Activated CD4-positive, CD25-positive, alpha-beta regulatory T cell treated with anti-CD3 and anti-CD28 coated beads, Interleukin-2, amount 50 U/mL, for 24 hours (primary cell): Measurements from ENCODE around the gene ZNF606.
"Not testable (repeated sequence)": the region's sequence is repeated elsewhere in the genome, so short reads cannot be mapped to it uniquely, and the experiment has no call there.

Experiments used
- ATAC-seq, 2 donors: fragments of 150-1000 bp; cut with Tn5 transposase; one replicate each; pipeline ENCODE4 v1.10.0; 2021; ENCODE audit warnings: mild to moderate bottlenecking in 1 of 2, moderate library complexity in 1 of 2

The ZNF606 gene

GRCh38 chr19:58009666-58010301 lies 7.2 kb upstream of the ZNF606 start:
- ATAC-seq, result peak; percentile 73 to 76

GRCh38 chr19:58009301-58009665 lies 6.7 kb upstream of the ZNF606 start:
- ATAC-seq, result no peak

GRCh38 chr19:58008877-58009276 lies 6.3 kb upstream of the ZNF606 start:
- not testable (repeated sequence) for ATAC-seq

GRCh38 chr19:58007285-58007684 lies 4.7 kb upstream of the ZNF606 start:
- no peak for ATAC-seq

- ATAC-seq, result no peak
These were observed 681 bp upstream of the ZNF606 start for GRCh38 chr19:58003174-58003828.

- ATAC-seq, result peak in 1 of 2 donors; percentile 4
These were observed 688 bp downstream of the ZNF606 start for GRCh38 chr19:58001895-58002369.

GRCh38 chr19:58000677-58001076 lies 1.9 kb downstream of the ZNF606 start:
- no peak for ATAC-seq

GRCh38 chr19:57992841-57993240 lies 9.8 kb downstream of the ZNF606 start:
- ATAC-seq, result no peak

- no peak for ATAC-seq
These were observed 23.9 kb downstream of the ZNF606 start for GRCh38 chr19:57978586-57979289.

GRCh38 chr19:57974434-57974833 lies 28.2 kb downstream of the ZNF606 start, which contains the start of gene C19orf18:
C19orf18 (minus strand) TSS chr19:57974534; CDS start chr19:57974432, 102 bp downstream.
- ATAC-seq, result no peak

GRCh38 chr19:57964761-57965160 lies 37.9 kb downstream of the ZNF606 start:
- no peak for ATAC-seq

- no peak for ATAC-seq
These were observed 40.8 kb downstream of the ZNF606 start for GRCh38 chr19:57961785-57962184.

GRCh38 chr19:57954996-57955395 lies 47.6 kb downstream of the ZNF606 start:
- ATAC-seq, result no peak

- ATAC-seq, result no peak
These were observed 52.9 kb downstream of the ZNF606 start for GRCh38 chr19:57949702-57950101.

- no peak for ATAC-seq
These were observed 53.3 kb downstream of the ZNF606 start for GRCh38 chr19:57949296-57949695.

GRCh38 chr19:57947419-57948134 lies 55.0 kb downstream of the ZNF606 start, which contains the start of gene ZNF256:
ZNF256 (minus strand) TSS chr19:57947706; CDS start chr19:57947474, 232 bp downstream.
- peak; percentile 99 to 100 for ATAC-seq

GRCh38 chr19:57947088-57947418 lies 55.6 kb downstream of the ZNF606 start:
- no peak for ATAC-seq

GRCh38 chr19:57946316-57946715 lies 56.3 kb downstream of the ZNF606 start:
- ATAC-seq, result no peak

GRCh38 chr19:57941593-57941992 lies 61.0 kb downstream of the ZNF606 start:
- no peak for ATAC-seq

GRCh38 chr19:57935731-57936130 lies 66.9 kb downstream of the ZNF606 start:
- no peak for ATAC-seq

GRCh38 chr19:57934820-57935665 lies 67.6 kb downstream of the ZNF606 start, which contains the start of gene ZNF418:
ZNF418 (minus strand) TSS chr19:57935402; CDS start chr19:57933822, 1,580 bp downstream.
- peak; percentile 87 to 96 for ATAC-seq

- ATAC-seq, result no peak
These were observed 75.0 kb downstream of the ZNF606 start for GRCh38 chr19:57927587-57927986.
